GM21723 (cell line): ENCODE results near the gene TAB3.
"Not testable (repeated sequence)": the region's sequence is repeated elsewhere in the genome, so short reads cannot be mapped to it uniquely, and the experiment has no call there.

Experiments
- ATAC-seq: cut with Tn5 transposase; IDR thresholded peaks from one replicate; pipeline ENCODE4 v1.9.1; 2021; ENCODE audit warnings: mild to moderate bottlenecking, moderate library complexity; ENCODE audit not compliant: unreplicated experiment

TAB3 gene

GRCh38 chrX:30822068-30822681 is 66.9 kb downstream of the TAB3 start:
- peak; percentile 78 for ATAC-seq

GRCh38 chrX:30821116-30821515 is 67.9 kb downstream of the TAB3 start:
- no peak for ATAC-seq

DNA sequence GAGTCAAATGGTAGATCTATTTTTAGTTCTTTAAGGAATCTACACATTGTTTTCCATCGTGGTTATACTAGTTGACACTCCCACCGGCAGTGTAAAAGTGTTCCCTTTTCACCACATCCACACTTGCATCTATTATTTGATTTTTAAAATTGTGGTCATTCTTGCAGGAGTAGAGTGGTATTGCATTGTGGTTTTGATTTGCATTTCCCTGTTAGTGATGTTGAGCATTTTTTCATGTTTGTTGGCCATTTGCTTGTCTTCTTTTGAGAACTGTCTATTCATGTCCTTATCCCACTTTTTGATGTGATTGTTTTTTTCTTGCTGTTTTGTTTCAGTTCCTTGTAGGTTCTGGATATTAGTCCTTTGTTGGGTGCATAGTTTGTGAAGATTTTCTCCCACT is 70.0 kb downstream of the TAB3 start:
- no peak for ATAC-seq

DNA sequence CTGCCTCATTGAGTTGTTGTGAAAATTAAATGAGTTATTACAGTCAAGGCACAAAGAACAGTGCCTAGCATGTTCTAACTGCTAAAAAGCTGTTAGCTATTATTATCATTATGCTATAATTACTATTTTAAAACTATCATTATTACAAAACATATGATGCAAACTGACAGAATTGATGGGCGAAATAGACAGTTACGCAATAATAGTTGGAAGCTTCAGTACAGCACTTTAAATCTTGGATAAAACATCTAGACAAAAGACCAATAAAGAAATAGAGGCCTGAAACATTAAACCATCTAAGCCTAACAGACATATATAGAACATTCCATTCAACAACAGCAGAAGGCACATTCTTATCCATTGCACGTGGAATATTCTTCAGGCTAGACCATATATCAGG is 73.0 kb downstream of the TAB3 start:
- no peak for ATAC-seq

- no peak for ATAC-seq
Observed at GRCh38 chrX:30814978-30815377, 74.1 kb downstream of the TAB3 start.

GRCh38 chrX:30812326-30812725 is 76.7 kb downstream of the TAB3 start:
- ATAC-seq: peak; percentile 97

GRCh38 chrX:30806187-30806728 is 82.8 kb downstream of the TAB3 start:
- ATAC-seq: no peak

DNA sequence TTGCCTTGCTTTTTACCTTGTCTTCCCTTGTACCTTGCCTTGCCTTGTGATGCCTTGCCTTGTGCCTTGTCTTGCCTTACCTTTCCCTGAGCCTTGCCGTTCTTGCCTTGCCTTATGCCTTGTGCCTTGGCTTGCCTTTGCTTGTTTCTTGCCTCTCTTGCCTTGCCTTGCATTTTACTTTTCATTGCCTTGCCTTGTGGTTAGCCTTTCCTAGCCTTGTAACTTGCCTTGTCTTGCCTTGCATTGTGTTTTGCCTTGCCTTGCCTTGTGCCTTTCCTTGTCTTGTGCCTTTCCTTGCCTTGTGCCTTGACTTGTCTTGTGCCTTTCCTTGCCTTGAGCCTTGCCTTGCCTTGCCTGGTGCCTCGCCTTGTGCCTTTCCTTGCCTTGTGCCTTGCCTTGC is 84.6 kb downstream of the TAB3 start:
- no peak for ATAC-seq

GRCh38 chrX:30800901-30801300 is 88.2 kb downstream of the TAB3 start:
- no peak for ATAC-seq

DNA sequence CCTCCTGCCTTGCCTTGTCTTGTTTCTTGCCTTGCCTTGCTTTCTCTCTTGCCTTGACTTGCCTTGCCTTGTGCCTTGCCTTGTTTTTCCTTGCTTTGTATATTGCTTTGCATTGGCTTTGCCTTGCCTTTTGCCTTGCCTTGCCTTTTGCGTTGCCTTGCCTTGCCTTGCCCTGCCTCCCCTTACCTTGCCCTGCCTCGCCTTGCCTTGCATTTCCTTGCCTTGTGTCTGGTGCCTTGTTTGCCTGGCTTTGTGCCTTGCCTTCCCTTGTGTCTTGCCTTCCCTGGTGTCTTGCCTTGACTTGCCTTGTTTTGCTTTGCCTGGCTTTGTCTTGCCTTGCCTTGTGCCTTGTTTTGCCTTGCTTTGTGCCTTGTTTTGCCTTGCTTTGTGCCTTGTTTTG is 89.7 kb downstream of the TAB3 start:
- ATAC-seq: no peak

DNA sequence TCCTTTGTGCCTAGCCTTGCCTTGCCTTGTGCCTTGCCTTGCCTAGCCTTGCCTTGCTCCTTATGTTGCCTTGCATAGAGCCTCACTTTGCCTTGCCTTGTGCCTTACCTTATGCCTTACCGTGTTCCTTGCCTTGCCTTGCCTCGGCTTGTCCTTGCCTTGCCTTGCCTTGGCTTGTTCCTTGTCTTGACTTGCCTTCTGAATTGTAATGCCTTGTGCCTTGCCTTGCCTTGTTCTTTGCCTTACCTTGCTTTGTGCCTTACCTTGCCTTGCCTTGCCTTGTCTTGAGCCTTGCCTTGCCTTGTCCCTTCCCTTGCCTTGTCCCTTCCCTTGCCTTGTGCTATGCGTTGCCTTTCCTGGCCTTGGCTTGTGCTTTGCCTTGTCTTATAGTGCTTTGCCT is 90.2 kb downstream of the TAB3 start:
- ATAC-seq: no peak

- ATAC-seq: not testable (repeated sequence)
Observed at GRCh38 chrX:30797301-30797700, 91.8 kb downstream of the TAB3 start.

- no peak for ATAC-seq
Observed at GRCh38 chrX:30795981-30796958, 92.8 kb downstream of the TAB3 start.

GRCh38 chrX:30794497-30794896 is 94.6 kb downstream of the TAB3 start:
- ATAC-seq: no peak

- ATAC-seq: no peak
Observed at GRCh38 chrX:30793767-30794103, 95.3 kb downstream of the TAB3 start.

DNA sequence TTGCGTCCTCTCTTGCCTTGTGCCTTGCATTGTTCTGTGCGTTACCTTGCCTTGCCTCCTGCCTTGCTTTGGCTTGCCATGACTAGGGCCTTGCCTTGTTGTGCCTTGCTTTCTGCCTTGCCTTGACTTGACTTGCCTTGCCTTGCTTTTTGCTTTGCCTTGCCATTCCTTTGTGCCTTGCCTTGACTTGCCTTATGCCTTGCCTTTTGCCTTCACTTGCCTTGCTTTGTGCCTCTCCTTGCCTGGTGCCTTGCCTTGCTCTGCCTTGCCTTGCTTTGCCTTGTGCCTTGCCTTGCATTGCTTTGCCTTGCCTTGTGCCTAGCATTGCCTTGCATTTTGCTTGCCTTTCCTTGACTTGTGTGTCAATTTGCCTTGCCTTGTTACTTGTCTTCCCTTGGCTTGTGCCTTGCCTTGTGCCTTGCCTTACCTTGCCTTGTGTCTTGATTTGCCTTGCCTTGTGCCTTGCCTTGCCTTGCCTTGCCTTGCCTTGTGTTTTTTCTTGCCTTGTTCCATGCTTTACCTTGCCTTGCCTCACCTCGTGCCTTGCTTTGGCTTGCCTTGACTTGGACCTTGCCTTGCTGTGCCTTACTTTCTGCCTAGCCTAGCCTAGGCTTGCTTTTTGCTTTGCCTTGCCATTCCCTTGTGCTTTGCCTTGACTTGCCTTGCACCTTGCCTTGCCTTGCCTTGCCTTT is 95.8 kb downstream of the TAB3 start:
- no peak for ATAC-seq

- ATAC-seq: no peak
Observed at GRCh38 chrX:30791296-30792278, 97.5 kb downstream of the TAB3 start.

- ATAC-seq: no peak
Observed at GRCh38 chrX:30787012-30787411, 102.0 kb downstream of the TAB3 start.

- ATAC-seq: no peak
Observed at GRCh38 chrX:30786374-30786773, 102.7 kb downstream of the TAB3 start.

- no peak for ATAC-seq
Observed at GRCh38 chrX:30781711-30782444, 107.2 kb downstream of the TAB3 start.
